Neural progenitor cell (in vitro differentiated cells): ENCODE measurements around the gene ARL3.

Experiments
- CTCF ChIP-seq: fragments of 200-600 bp; sonication (generic); IDR thresholded peaks from 2 replicates; pipeline ENCODE4 v1.5.1; 2017; ENCODE audit warnings: antibody characterized with exemption, mild to moderate bottlenecking
- EZH2 ChIP-seq: fragments of 200-600 bp; sonication (generic); IDR thresholded peaks from 2 replicates; pipeline ENCODE4 v1.6.1; 2017; ENCODE audit warnings: antibody characterized with exemption, mild to moderate bottlenecking, moderate library complexity

DNA sequence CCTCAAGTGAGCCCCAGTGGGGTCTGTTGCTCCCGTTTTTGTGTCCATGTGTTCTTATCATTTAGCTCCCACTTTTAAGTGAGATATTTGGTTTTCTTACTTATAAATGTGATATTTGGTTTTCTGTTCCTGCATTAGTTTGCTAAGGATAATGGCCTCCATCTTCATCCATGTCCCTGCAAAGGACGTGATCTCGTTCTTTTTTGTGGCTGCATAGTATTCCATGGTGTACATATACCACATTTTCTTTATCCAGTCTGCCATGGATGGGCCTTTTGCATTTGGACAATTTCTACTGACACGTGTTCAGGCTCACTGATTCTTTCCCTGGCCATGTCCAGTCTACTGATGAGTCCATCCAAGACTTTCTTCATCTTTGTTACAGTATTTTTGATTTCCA lies 9.8 kb upstream of the ARL3 start:
- TF ChIP-seq CTCF (no peak), EZH2 (no peak)
